K562 (cell line): ENCODE data around the gene NCDN. TPM values are rescaled to one million over a fixed set of nuclear protein-coding genes. Genes with fewer than 3 reads are reported as not detected.

ENCODE experiments used
- ATF2 ChIP-seq: sonication (generic); formaldehyde crosslinking; IDR thresholded peaks from 2 replicates; pipeline ENCODE4 v1.8.1; 2022; ENCODE audit warnings: missing genetic modification reagents
- ATF3 ChIP-seq, 2 experiments: fragments of 450-650 bp in 1 of 2; sonication (generic) in 1 of 2; formaldehyde crosslinking in 1 of 2; IDR thresholded peaks in 1 of 2; conservative IDR thresholded peaks in 1 of 2; 2 replicates each; pipeline versions ENCODE4 v1.6.1 to v1.8.1; 2016 to 2023; ENCODE audit warnings: mild to moderate bottlenecking in 2 of 2, moderate library complexity in 2 of 2, inconsistent platforms in 1 of 2, missing genetic modification reagents in 1 of 2
- CEBPB ChIP-seq: fragments of 450-650 bp; IDR thresholded peaks from 2 replicates; pipeline ENCODE4 v1.6.1; 2016; ENCODE audit warnings: missing genetic modification characterization, missing compliant biosample characterization
- FOXP4 ChIP-seq: sonication (generic); formaldehyde crosslinking; IDR thresholded peaks from 2 replicates; pipeline ENCODE4 v1.8.0; 2022; ENCODE audit warnings: mild to moderate bottlenecking, missing genetic modification reagents, borderline replicate concordance
- KLF6 ChIP-seq: fragments of 250-450 bp; sonication (Bioruptor Pico); IDR thresholded peaks from 2 replicates; pipeline ENCODE4 v1.4.0; 2020; ENCODE audit warnings: mild to moderate bottlenecking, moderate library complexity, borderline replicate concordance
- MED1 ChIP-seq: sonication (generic); formaldehyde crosslinking; IDR thresholded peaks from 2 replicates; pipeline ENCODE4 v1.8.1; 2023; ENCODE audit warnings: missing genetic modification reagents, borderline replicate concordance
- MEIS2 ChIP-seq: fragments of 450-650 bp; IDR thresholded peaks from 2 replicates; pipeline ENCODE4 v1.6.1; 2014; ENCODE audit warnings: mild to moderate bottlenecking; ENCODE audit not compliant: partially characterized antibody
- MYC ChIP-seq, 2 experiments: fragments of 250-450 bp in 1 of 2; sonication (Bioruptor Pico) in 1 of 2; IDR thresholded peaks; 2 replicates each; pipeline versions ENCODE4 v1.5.1 to v1.6.1; 2012 to 2021; ENCODE audit warnings: low read depth in 2 of 2, borderline replicate concordance in 1 of 2, improper control_type of control experiment in 1 of 2, low read length in 1 of 2, mild to moderate bottlenecking in 1 of 2, moderate library complexity in 1 of 2
- POLR2G ChIP-seq: fragments of 200-400 bp; formaldehyde crosslinking; IDR thresholded peaks from 2 replicates; pipeline ENCODE4 v1.6.1; 2017; ENCODE audit warnings: low read depth, mild to moderate bottlenecking, antibody characterized with exemption, low read length, moderate library complexity
- REST ChIP-seq, 2 experiments: fragments of 450-650 bp; formaldehyde crosslinking in 1 of 2; IDR thresholded peaks; 2 replicates each; pipeline versions ENCODE4 v1.4.0 to v1.6.1; 2014 to 2020; ENCODE audit warnings: mild to moderate bottlenecking in 2 of 2, borderline replicate concordance in 1 of 2, low read depth in 1 of 2
- ZBTB8A ChIP-seq: fragments of 450-650 bp; IDR thresholded peaks from 2 replicates; pipeline ENCODE4 v1.6.1; 2018; ENCODE audit warnings: mild to moderate bottlenecking, moderate library complexity; ENCODE audit not compliant: partially characterized antibody
- ZNF764 ChIP-seq: fragments of 250-450 bp; sonication (Bioruptor Pico); IDR thresholded peaks from 2 replicates; pipeline ENCODE4 v1.4.0; 2020; ENCODE audit warnings: low read depth, mild to moderate bottlenecking, moderate library complexity
- ZNF830 ChIP-seq: fragments of 250-450 bp; sonication (Bioruptor Pico); IDR thresholded peaks from 2 replicates; pipeline ENCODE4 v1.5.0; 2021; ENCODE audit warnings: mild to moderate bottlenecking
- polyA plus RNA-seq, 8 experiments: library from polyadenylated mRNA; depleted of rRNA in 4 of 8; stranded (reverse) in 5 of 8; unstranded in 3 of 8; fragments of >200 nt; fragmentation: Nextera tagmentation in 2 of 8; fragmentation: Illumina TruSeq in 1 of 8; extraction: Ambion mirVana in 2 of 8; extraction: Trizol in 1 of 8; gene quantifications; 2 replicates each; pipeline versions ENCODE4 v1.2.1 to v1.2.3, GENCODE V29; 2011 to 2014; ENCODE audit warnings: inconsistent platforms in 1 of 8, missing spikeins in 1 of 8
- total RNA-seq, 7 experiments: library from RNA; depleted of rRNA in 6 of 7; stranded (reverse); fragments of >200 nt in 6 of 7; fragmentation: Illumina TruSeq in 2 of 7; extraction: Trizol in 2 of 7; gene quantifications; 2 replicates each; pipeline versions ENCODE4 v1.2.1 to v1.2.3, GENCODE V29; 2011 to 2021; ENCODE audit warnings: low replicate concordance in 1 of 7

The NCDN gene
- total and polyA plus RNA-seq, 9 of the 15 experiments (the other 6 are each of a cell fraction or from before 2014, with no cell fraction given): 1.9 to 35.1 (median 10.7) TPM

DNA sequence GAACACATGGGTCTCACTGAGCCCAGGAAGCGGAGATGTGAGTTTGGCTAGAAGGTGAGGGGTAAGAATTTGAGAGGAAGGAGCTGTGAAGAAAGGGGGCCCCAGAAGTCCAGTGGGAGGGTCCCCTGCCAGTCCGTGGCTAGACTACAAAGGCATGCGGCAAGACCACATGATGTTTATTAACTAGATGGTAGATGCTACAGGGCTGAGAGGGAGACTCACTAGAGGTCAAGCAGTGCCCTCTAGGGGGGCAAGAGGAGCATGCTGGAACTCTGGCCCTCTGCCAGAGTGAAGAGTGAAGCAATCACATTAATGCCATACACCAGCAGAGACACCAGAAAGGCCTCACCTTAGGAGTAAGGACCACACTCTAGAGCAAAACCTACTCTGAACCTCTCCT lies 12.6 kb upstream of the NCDN start (continued):
- TF ChIP-seq KLF6 (CRISPR knock-in tag) (no peak), ZBTB8A (no peak), MYC (IDR thresholded peaks at IDR 0.05; ENCODE audit: low read depth, low read length) (peak; percentile 61; the same call in 1 of the 2 replicates), MYC (CRISPR knock-in tag; IDR thresholded peaks at IDR 0.05; ENCODE audit: borderline replicate concordance, low read depth) (no peak), ZNF764 (CRISPR knock-in tag) (no peak), POLR2G (no peak), ZNF830 (CRISPR knock-in tag) (no peak), REST (IDR thresholded peaks at IDR 0.05; ENCODE audit: borderline replicate concordance) (peak; percentile 71; the same call in 1 of the 2 replicates), REST (CRISPR knock-in tag; IDR thresholded peaks at IDR 0.05; ENCODE audit: low read depth) (no peak), CEBPB (tag) (peak; percentile 97), MEIS2 (peak; percentile 68), ATF2 (no peak), ATF3 (IDR thresholded peaks at IDR 0.05) (0 out of 2 replicates have a peak, but pooled peaks have one; percentile 36), ATF3 (CRISPR knock-in tag; conservative IDR thresholded peaks at IDR 0.05) (no peak), FOXP4 (no peak), MED1 (CRISPR knock-in tag) (no peak)
